ENCODE data around the gene RBBP6.
A peak's percentile ranks its signal among the peaks of the same experiment; 100 is the strongest.
"Not testable (repeated sequence)": the region's sequence is repeated elsewhere in the genome, so short reads cannot be mapped to it uniquely, and the experiment has no call there.

Gene RBBP6

GRCh38 chr16:24573141-24573540, 33.8 kb downstream of the RBBP6 start:
- DNase-seq: no peak

GRCh38 chr16:24574515-24575485, 35.4 kb downstream of the RBBP6 start:
- DNase-seq: not testable (repeated sequence)

- DNase-seq: not testable (repeated sequence)
Observed at GRCh38 chr16:24575791-24576190, 36.4 kb downstream of the RBBP6 start.

GRCh38 chr16:24577167-24577566, 37.8 kb downstream of the RBBP6 start:
- DNase-seq: no peak

GRCh38 chr16:24580665-24581064, 41.3 kb downstream of the RBBP6 start:
- no peak for DNase-seq

- no peak for DNase-seq
Observed at GRCh38 chr16:24583494-24583893, 44.1 kb downstream of the RBBP6 start.

- no peak for DNase-seq
Observed at GRCh38 chr16:24589997-24590396, 50.6 kb downstream of the RBBP6 start.

GRCh38 chr16:24598777-24599437, 59.5 kb downstream of the RBBP6 start:
- DNase-seq: no peak

GRCh38 chr16:24609417-24609739, 70.0 kb downstream of the RBBP6 start:
- no peak for DNase-seq

GRCh38 chr16:24609740-24610415, 70.5 kb downstream of the RBBP6 start:
- peak; percentile 4 for DNase-seq

- no peak for DNase-seq
Observed at GRCh38 chr16:24610416-24610755, 71.0 kb downstream of the RBBP6 start.

GRCh38 chr16:24611310-24611709, 71.9 kb downstream of the RBBP6 start:
- no peak for DNase-seq

GRCh38 chr16:24612656-24613055, 73.3 kb downstream of the RBBP6 start:
- no peak for DNase-seq

GRCh38 chr16:24613267-24613666, 73.9 kb downstream of the RBBP6 start:
- not testable (repeated sequence) for DNase-seq

GRCh38 chr16:24617502-24617901, 78.1 kb downstream of the RBBP6 start:
- no peak for DNase-seq
